K562 (cell line): ENCODE data around the gene EVC. TPM values are rescaled to one million over a fixed set of nuclear protein-coding genes. Genes with fewer than 3 reads are reported as not detected.
A peak's percentile ranks its signal among the peaks of the same experiment; 100 is the strongest.

ENCODE experiments used
- ATAC-seq: fragments of 200-7000 bp; cut with Tn5 transposase; 3 replicates; pipeline ENCODE4 v1.9.1; 2020; ENCODE audit warnings: moderate library complexity
- BruUV-seq: library from RNA; stranded (reverse); fragments of 400-500 nt; replicated peaks from 2 replicates; lab custom pipeline; 2021; lab: Mats Ljungman, UMichigan
- CTCF ChIA-PET: fragments of 300-600 bp; formaldehyde crosslinking; extraction: SDS; loops from one replicate; lab custom pipeline; 2021; ENCODE audit warnings: low intra/inter-chr PET ratio; lab: Yijun Ruan, JAX
- POLR2A ChIA-PET: fragments of 300-600, 350-650 bp; sonication (Branson Sonifier 250); formaldehyde crosslinking; extraction: SDS; loops from one replicate; lab custom pipeline; 2021; ENCODE audit warnings: antibody characterized with exemption, inconsistent platforms; lab: Yijun Ruan, JAX
- DNase-seq, 4 experiments: peaks; one replicate each; pipeline versions ENCODE4 v3.0.0 to v3.0.0-alpha.2; 2011 to 2018; ENCODE audit warnings: low spot score in 3 of 4, mixed read lengths in 3 of 4; ENCODE audit errors: extremely low read depth in 1 of 4
- FAIRE-seq: peaks from 2 replicates; lab custom pipeline; 2011; peaks lifted over from hg19 to GRCh38; lab: Jason Lieb, UNC
- H2AFZ ChIP-seq: 2 replicates; pipeline ENCODE4 v1.6.0; 2011; ENCODE audit warnings: low read depth, low read length, control low read depth, inconsistent platforms
- H3K27ac ChIP-seq: fragments of 200-600 bp; 3 replicates; pipeline ENCODE4 v1.8.0; 2011; ENCODE audit warnings: low read depth, mild to moderate bottlenecking, control low read depth, inconsistent platforms, low read length, moderate library complexity, mixed read lengths; ENCODE audit errors: extremely low read depth
- H3K27me3 ChIP-seq, 2 experiments: fragments of 300-600 bp in 1 of 2; 2 replicates in 1 of 2; 3 replicates in 1 of 2; pipeline versions ENCODE4 v1.6.0 to v1.8.0; 2011; ENCODE audit warnings: inconsistent platforms in 2 of 2, low read length in 2 of 2, mild to moderate bottlenecking in 1 of 2, mixed read lengths in 1 of 2, moderate library complexity in 1 of 2; ENCODE audit not compliant: control insufficient read depth in 2 of 2, insufficient read depth in 2 of 2
- H3K36me3 ChIP-seq: fragments of 300-600 bp; 3 replicates; pipeline ENCODE4 v1.8.0; 2011; ENCODE audit warnings: mild to moderate bottlenecking, low read length, inconsistent platforms; ENCODE audit not compliant: control insufficient read depth, insufficient read depth
- H3K4me1 ChIP-seq, 2 experiments: fragments of 200-600 bp in 1 of 2; replicated peaks in 1 of 2; 2 replicates in 1 of 2; 3 replicates in 1 of 2; pipeline versions ENCODE4 v1.5.1 to v1.8.0; 2011; ENCODE audit warnings: inconsistent platforms in 2 of 2, low read length in 2 of 2, mild to moderate bottlenecking in 1 of 2, mixed read lengths in 1 of 2, moderate library complexity in 1 of 2; ENCODE audit not compliant: control insufficient read depth in 2 of 2, insufficient read depth in 2 of 2
- H3K4me2 ChIP-seq: 2 replicates; pipeline ENCODE4 v1.6.1; 2011; ENCODE audit warnings: low read length, control low read depth, inconsistent platforms, mixed read lengths; ENCODE audit not compliant: insufficient read depth
- H3K4me3 ChIP-seq: fragments of 200-600 bp; sonication (generic), shearing (Covaris generic); 2 replicates; pipeline ENCODE4 v1.5.1; 2016; ENCODE audit warnings: control low read depth, inconsistent platforms
- H3K79me2 ChIP-seq: fragments of 200-600 bp; 3 replicates; pipeline ENCODE4 v1.8.0; 2011; ENCODE audit warnings: low read length, inconsistent platforms; ENCODE audit not compliant: control insufficient read depth, insufficient read depth
- H3K9ac ChIP-seq, 2 experiments: 2 replicates each; pipeline versions ENCODE4 v1.6.0 to v1.6.1; 2011; ENCODE audit warnings: low read depth in 2 of 2, low read length in 2 of 2, control low read depth in 1 of 2, inconsistent platforms in 1 of 2, mild to moderate bottlenecking in 1 of 2, mixed read lengths in 1 of 2; ENCODE audit not compliant: insufficient read depth in 1 of 2
- H3K9me1 ChIP-seq: one replicate; pipeline ENCODE4 v1.6.0; 2011; ENCODE audit warnings: inconsistent platforms, mild to moderate bottlenecking, low read length, moderate library complexity; ENCODE audit not compliant: control insufficient read depth, insufficient read depth
- H3K9me3 ChIP-seq: replicated peaks from 2 replicates; pipeline ENCODE4 v1.5.1; 2011; ENCODE audit warnings: low read depth, low read length, inconsistent platforms; ENCODE audit not compliant: control insufficient read depth, insufficient read depth
- H4K20me1 ChIP-seq: replicated peaks from 2 replicates; pipeline ENCODE4 v1.6.1; 2011; ENCODE audit warnings: low read length, inconsistent platforms, mixed read lengths; ENCODE audit not compliant: control insufficient read depth, insufficient read depth
- BCOR ChIP-seq: fragments of 450-650 bp; IDR thresholded peaks from 2 replicates; pipeline ENCODE4 v1.6.1; 2016
- CBX8 ChIP-seq: fragments of 200-600 bp; sonication (generic); IDR thresholded peaks from 2 replicates; pipeline ENCODE4 v1.6.1; 2012; ENCODE audit warnings: borderline replicate concordance, mixed run types, low read depth, mild to moderate bottlenecking, moderate library complexity, mixed read lengths, low read length, control low read depth, inconsistent platforms; ENCODE audit not compliant: poor library complexity, severe bottlenecking; ENCODE audit errors: extremely low read depth
- ESRRA ChIP-seq: fragments of 450-650 bp; IDR thresholded peaks from 2 replicates; pipeline ENCODE4 v1.6.1; 2014; ENCODE audit warnings: low read depth, mild to moderate bottlenecking, moderate library complexity, borderline replicate concordance
- MYBL2 ChIP-seq, 2 experiments: fragments of 450-650 bp in 1 of 2; sonication (generic) in 1 of 2; formaldehyde crosslinking in 1 of 2; IDR thresholded peaks; 2 replicates each; pipeline versions ENCODE4 v1.6.1 to v1.8.1; 2017 to 2022; ENCODE audit warnings: borderline replicate concordance in 1 of 2, inconsistent platforms in 1 of 2, low read depth in 1 of 2, mild to moderate bottlenecking in 1 of 2, missing genetic modification reagents in 1 of 2, moderate library complexity in 1 of 2
- RBM14 ChIP-seq: fragments of 200-400 bp; formaldehyde crosslinking; IDR thresholded peaks from 2 replicates; pipeline ENCODE4 v1.6.1; 2018; ENCODE audit warnings: low read depth, mild to moderate bottlenecking, low read length, moderate library complexity, borderline replicate concordance; ENCODE audit not compliant: insufficient read depth
- RBM25 ChIP-seq: fragments of 200-400 bp; formaldehyde crosslinking; IDR thresholded peaks from 2 replicates; pipeline ENCODE4 v1.6.1; 2018; ENCODE audit warnings: low read length, low read depth, moderate library complexity; ENCODE audit not compliant: severe bottlenecking
- WGBS: fragments of 100-300 bp; shearing (Covaris generic); methylation state at CpG from one replicate; pipeline ENCODE4 v1.1.6; 2016; ENCODE audit warnings: low coverage, mixed read lengths; ENCODE audit not compliant: insufficient coverage; ENCODE audit errors: missing lambda C conversion rate; 5-methylcytosine and 5-hydroxymethylcytosine counted together
- in situ Hi-C: fragments of 300-500 bp; cut with MboI; formaldehyde crosslinking; loops from 4 replicates; pipeline ENCODE4 v1.15.0; 2018; ENCODE audit warnings: inconsistent platforms, mixed read lengths
- intact Hi-C: fragments of 100-400 bp; cut with micrococcal nuclease; formaldehyde crosslinking; loops from 2 replicates; pipeline ENCODE4 v1.14.2; 2022
- polyA plus RNA-seq, 8 experiments: library from polyadenylated mRNA; depleted of rRNA in 4 of 8; stranded (reverse) in 5 of 8; unstranded in 3 of 8; fragments of >200 nt; fragmentation: Nextera tagmentation in 2 of 8; fragmentation: Illumina TruSeq in 1 of 8; extraction: Ambion mirVana in 2 of 8; extraction: Trizol in 1 of 8; gene quantifications; 2 replicates each; pipeline versions ENCODE4 v1.2.1 to v1.2.3, GENCODE V29; 2011 to 2014; ENCODE audit warnings: inconsistent platforms in 1 of 8, missing spikeins in 1 of 8
- total RNA-seq, 7 experiments: library from RNA; depleted of rRNA in 6 of 7; stranded (reverse); fragments of >200 nt in 6 of 7; fragmentation: Illumina TruSeq in 2 of 7; extraction: Trizol in 2 of 7; gene quantifications; 2 replicates each; pipeline versions ENCODE4 v1.2.1 to v1.2.3, GENCODE V29; 2011 to 2021; ENCODE audit warnings: low replicate concordance in 1 of 7
- TF ChIP-seq, protein P1 (sequence below): fragments of 200-800 bp; sonication (Bioruptor generic); IDR thresholded peaks from 2 replicates; pipeline ENCODE4 v1.6.1; 2017; ENCODE audit warnings: missing genetic modification characterization, missing compliant biosample characterization

EVC gene
- total and polyA plus RNA-seq, 9 of the 15 experiments (the other 6 are each of a cell fraction or from before 2014, with no cell fraction given), result 0.03 to 3.2 (median 1.1) TPM

- in situ Hi-C loops (no loop called here), intact Hi-C loops (no loop called here)
- Histone ChIP-seq H3K27ac (no peak overlapping the region), H3K9me1 (no peaks in the 10 kb centered on the region), H3K27me3 (peaks cover 0 to 10% of the 10 kb centered on the region in 2 experiments; a peak in 1 of 5 replicates), H3K9ac (no peak overlapping the region), H3K36me3 (no peaks in the 10 kb centered on the region)
- DNase-seq, result no peak
- TF ChIP-seq, protein P1, sequence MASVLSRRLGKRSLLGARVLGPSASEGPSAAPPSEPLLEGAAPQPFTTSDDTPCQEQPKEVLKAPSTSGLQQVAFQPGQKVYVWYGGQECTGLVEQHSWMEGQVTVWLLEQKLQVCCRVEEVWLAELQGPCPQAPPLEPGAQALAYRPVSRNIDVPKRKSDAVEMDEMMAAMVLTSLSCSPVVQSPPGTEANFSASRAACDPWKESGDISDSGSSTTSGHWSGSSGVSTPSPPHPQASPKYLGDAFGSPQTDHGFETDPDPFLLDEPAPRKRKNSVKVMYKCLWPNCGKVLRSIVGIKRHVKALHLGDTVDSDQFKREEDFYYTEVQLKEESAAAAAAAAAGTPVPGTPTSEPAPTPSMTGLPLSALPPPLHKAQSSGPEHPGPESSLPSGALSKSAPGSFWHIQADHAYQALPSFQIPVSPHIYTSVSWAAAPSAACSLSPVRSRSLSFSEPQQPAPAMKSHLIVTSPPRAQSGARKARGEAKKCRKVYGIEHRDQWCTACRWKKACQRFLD (CRISPR knock-in tag), result 0 out of 2 replicates have a peak, but pooled peaks have one; percentile 2
- TF ChIP-seq MYBL2 (IDR thresholded peaks at IDR 0.05; ENCODE audit: low read depth), result no peak
- TF ChIP-seq MYBL2 (CRISPR knock-in tag; IDR thresholded peaks at IDR 0.05; ENCODE audit: borderline replicate concordance), result no peak
- peak; percentile 51 for TF ChIP-seq RBM25
- no peak for TF ChIP-seq RBM14
- no peak for TF ChIP-seq CBX8
- TF ChIP-seq BCOR, result 0 out of 2 replicates have a peak, but pooled peaks have one; percentile 23
- peak; percentile 76; the same call in 1 of the 2 replicates for TF ChIP-seq ESRRA
- TF ChIP-seq, all 486 proteins: peak for 4
- H4K20me1 ChIP-seq, result no peaks in the 10 kb centered on the region; the same call in 1 of the 2 replicates
- ChIA-PET CTCF (no interaction called here), POLR2A (no interaction called here)
- no TSS peak for BruUV-seq
- H3K4me2 ChIP-seq, result no peak overlapping the region
- H2AFZ ChIP-seq, result no peak overlapping the region
- 35% methylated on average over 5 of the region's 8 CpGs for WGBS
- no peaks in the 10 kb centered on the region for H3K9me3 ChIP-seq
- FAIRE-seq (no peak), ATAC-seq (no peak)
- peaks cover 5 to 9% of the 10 kb centered on the region in 2 experiments; a peak in 3 of 5 replicates for H3K4me1 ChIP-seq
- no peaks in the 10 kb centered on the region for H3K79me2 ChIP-seq
- no peak overlapping the region for H3K4me3 ChIP-seq
Measured at GRCh38 chr4:5754529-5754881, 43.5 kb downstream of the EVC start.
